Measurements from ENCODE around the gene SBNO1.

The SBNO1 gene

DNA sequence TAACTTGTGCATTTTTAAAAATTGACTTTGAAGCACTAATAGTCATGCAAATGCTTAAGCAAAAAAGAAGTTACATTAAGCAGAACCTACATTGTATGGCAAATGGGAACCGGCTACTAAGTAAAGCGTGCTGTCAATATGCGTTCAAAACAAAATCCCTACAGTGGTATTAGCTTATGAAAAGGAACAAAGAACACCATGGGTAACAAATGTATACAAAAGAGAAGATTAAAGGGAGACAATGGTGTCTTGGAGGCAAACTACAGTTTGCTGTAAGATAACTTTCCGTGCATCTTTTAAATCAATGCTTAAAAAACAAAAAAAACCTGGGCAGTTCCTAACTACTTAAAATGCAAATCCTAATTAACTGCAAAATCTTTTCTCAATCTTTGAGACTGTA lies 103.5 kb downstream of the SBNO1 start:
- peaks cover 0 to 18% of the 10 kb centered on the region in 2 donors for H3K9me3 ChIP-seq (replicated peaks in 1 of 2; ENCODE audit: control insufficient read depth in 2 of 2, insufficient read depth in 1 of 2, low read depth in 1 of 2, low read length in 2 of 2)
- no peak overlapping the region for H2BK120ac ChIP-seq (ENCODE audit: low read depth, low read length)
- H3K27ac ChIP-seq (replicated peaks; ENCODE audit: low read length): no peak overlapping the region
- no peak for DNase-seq (ENCODE audit: low spot score)
- H3K4me3 ChIP-seq (ENCODE audit: low read length in 2 of 2): no peak overlapping the region
- H3K4me1 ChIP-seq (ENCODE audit: control insufficient read depth in 2 of 2, insufficient read depth in 1 of 2, low read depth in 1 of 2, low read length in 2 of 2): no peaks in the 10 kb centered on the region
- WGBS, 2 donors (ENCODE audit: extremely low coverage in 2 of 2, insufficient read length in 2 of 2, insufficient replicate concordance in 1 of 2): no CpG with 5 or more reads among the region's 4 CpGs
- H3K23ac ChIP-seq (ENCODE audit: low read depth, low read length, poor library complexity): no peak overlapping the region
- H3K79me1 ChIP-seq (ENCODE audit: low read depth, low read length): peaks cover 5% of the 10 kb centered on the region
- no peak overlapping the region for H4K8ac ChIP-seq (ENCODE audit: low read depth, low read length)
- no peak overlapping the region for H2BK12ac ChIP-seq (ENCODE audit: low read length)
- H3K36me3 ChIP-seq (replicated peaks in 1 of 2; ENCODE audit: control insufficient read depth in 2 of 2, insufficient read depth in 2 of 2, low read length in 2 of 2): peaks cover 56 to 94% of the 10 kb centered on the region in 2 donors
- H3K27me3 ChIP-seq (ENCODE audit: control insufficient read depth in 3 of 3, insufficient read depth in 3 of 3, low read depth in 1 of 3, low read length in 3 of 3): no peaks in the 10 kb centered on the region
- H2AK5ac ChIP-seq (ENCODE audit: low read depth, low read length): no peak overlapping the region
- H3K4ac ChIP-seq (ENCODE audit: low read length): no peak overlapping the region
- no peak overlapping the region for H3K18ac ChIP-seq (ENCODE audit: low read length)
- no peak overlapping the region for H2AFZ ChIP-seq (ENCODE audit: low read length)
- no peak overlapping the region for H3K4me2 ChIP-seq (ENCODE audit: insufficient read depth, low read length, poor library complexity, severe bottlenecking)
- H3K14ac ChIP-seq (ENCODE audit: low read length): no peak overlapping the region
- H4K91ac ChIP-seq (ENCODE audit: low read depth, low read length, poor library complexity): no peak overlapping the region
- H3K9ac ChIP-seq (ENCODE audit: low read depth, low read length, poor library complexity): no peak overlapping the region
- no peak overlapping the region for H2BK15ac ChIP-seq (ENCODE audit: low read length)
- no peak overlapping the region for H2BK5ac ChIP-seq (ENCODE audit: low read length)

DNA sequence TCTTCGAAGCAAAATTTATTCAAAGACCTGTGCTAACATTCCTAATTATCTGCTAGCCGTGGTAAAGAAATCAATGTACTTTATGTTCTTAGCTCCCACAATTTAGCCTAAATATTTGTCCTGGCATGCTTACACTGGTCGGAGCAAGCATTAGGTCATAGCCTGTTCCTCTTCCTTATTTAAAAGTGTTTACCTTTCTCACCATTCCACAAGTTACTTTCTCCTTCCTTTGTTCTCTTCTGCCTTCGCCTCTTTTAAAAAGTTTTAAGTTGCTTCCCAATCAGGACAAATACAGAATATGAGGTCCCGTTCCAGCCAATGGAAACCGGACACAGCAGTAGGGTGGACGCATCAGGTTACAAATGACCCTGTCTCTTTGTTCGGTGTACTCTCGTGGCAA lies 104.6 kb downstream of the SBNO1 start:
- H4K91ac ChIP-seq (ENCODE audit: low read depth, low read length, poor library complexity): no peak overlapping the region
- H3K4me1 ChIP-seq (ENCODE audit: control insufficient read depth in 2 of 2, insufficient read depth in 1 of 2, low read depth in 1 of 2, low read length in 2 of 2): no peaks in the 10 kb centered on the region
- no peak overlapping the region for H2BK12ac ChIP-seq (ENCODE audit: low read length)
- no peak for DNase-seq (ENCODE audit: low spot score)
- no peak overlapping the region for H3K14ac ChIP-seq (ENCODE audit: low read length)
- no peak overlapping the region for H3K23ac ChIP-seq (ENCODE audit: low read depth, low read length, poor library complexity)
- peaks cover 1% of the 10 kb centered on the region for H3K79me1 ChIP-seq (ENCODE audit: low read depth, low read length)
- H3K27ac ChIP-seq (replicated peaks; ENCODE audit: low read length): no peak overlapping the region
- no peak overlapping the region for H3K4me2 ChIP-seq (ENCODE audit: insufficient read depth, low read length, poor library complexity, severe bottlenecking)
- H3K4ac ChIP-seq (ENCODE audit: low read length): no peak overlapping the region
- no peak overlapping the region for H3K4me3 ChIP-seq (ENCODE audit: low read length in 2 of 2)
- H2AFZ ChIP-seq (ENCODE audit: low read length): no peak overlapping the region
- no peaks in the 10 kb centered on the region for H3K27me3 ChIP-seq (ENCODE audit: control insufficient read depth in 3 of 3, insufficient read depth in 3 of 3, low read depth in 1 of 3, low read length in 3 of 3)
- no peak overlapping the region for H3K18ac ChIP-seq (ENCODE audit: low read length)
- no peak overlapping the region for H2BK15ac ChIP-seq (ENCODE audit: low read length)
- H4K8ac ChIP-seq (ENCODE audit: low read depth, low read length): no peak overlapping the region
- H2AK5ac ChIP-seq (ENCODE audit: low read depth, low read length): no peak overlapping the region
- no peak overlapping the region for H3K9ac ChIP-seq (ENCODE audit: low read depth, low read length, poor library complexity)
- H2BK120ac ChIP-seq (ENCODE audit: low read depth, low read length): no peak overlapping the region
- WGBS, 2 donors (ENCODE audit: extremely low coverage in 2 of 2, insufficient read length in 2 of 2, insufficient replicate concordance in 1 of 2): no CpG with 5 or more reads among the region's 9 CpGs
- H3K9me3 ChIP-seq (replicated peaks in 1 of 2; ENCODE audit: control insufficient read depth in 2 of 2, insufficient read depth in 1 of 2, low read depth in 1 of 2, low read length in 2 of 2): peaks cover 0 to 18% of the 10 kb centered on the region in 2 donors
- H3K36me3 ChIP-seq (replicated peaks in 1 of 2; ENCODE audit: control insufficient read depth in 2 of 2, insufficient read depth in 2 of 2, low read length in 2 of 2): peaks cover 52 to 92% of the 10 kb centered on the region in 2 donors
- H2BK5ac ChIP-seq (ENCODE audit: low read length): no peak overlapping the region

DNA sequence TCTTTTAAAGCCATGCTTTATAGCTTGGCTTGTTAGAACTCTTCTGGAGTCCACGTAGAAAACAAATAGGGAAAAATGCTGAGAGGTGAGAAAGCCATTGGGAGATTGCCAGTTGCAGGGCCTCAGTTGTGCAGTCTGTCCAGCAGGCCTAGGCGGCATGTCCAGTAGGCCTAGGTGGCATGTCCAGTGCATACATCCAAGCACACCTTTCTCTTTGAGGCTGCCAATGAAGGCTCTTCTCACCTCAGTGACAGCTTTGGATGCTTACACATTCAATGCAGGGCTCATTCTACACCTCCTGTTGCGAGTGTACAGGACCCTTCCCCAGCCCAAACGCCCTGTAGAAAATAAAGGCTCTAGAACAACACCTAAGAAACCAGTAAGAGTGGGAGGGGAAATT lies 106.1 kb downstream of the SBNO1 start:
- WGBS, 2 donors (ENCODE audit: extremely low coverage in 2 of 2, insufficient read length in 2 of 2, insufficient replicate concordance in 1 of 2): no CpG with 5 or more reads among the region's 4 CpGs

DNA sequence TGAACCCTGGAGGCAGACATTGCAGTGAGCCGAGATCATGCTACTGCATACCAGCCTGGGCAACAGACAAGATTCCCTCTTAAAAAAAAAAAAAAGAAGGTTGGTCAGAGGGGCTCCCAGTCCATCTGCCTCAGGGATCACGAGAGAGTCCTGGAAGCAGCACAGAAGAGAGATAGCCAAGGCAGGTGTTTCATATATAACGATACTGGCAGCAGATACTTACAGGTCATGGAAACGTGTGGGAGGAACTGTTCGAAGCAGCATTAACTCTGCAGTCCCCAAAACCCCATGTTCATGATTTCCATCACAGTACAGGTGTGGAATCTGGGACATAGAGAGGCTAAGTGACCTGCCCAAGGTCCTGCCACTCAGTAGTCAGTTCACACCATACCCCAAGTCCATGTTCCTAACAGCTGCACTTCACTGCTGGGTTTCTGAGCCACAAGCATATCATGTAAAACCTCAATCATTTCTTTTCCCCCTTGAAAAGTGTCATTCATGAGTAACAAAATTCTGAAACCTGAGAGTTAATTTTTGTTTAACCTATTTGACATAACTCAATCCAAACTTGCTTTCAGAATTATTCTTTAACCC lies 109.7 kb downstream of the SBNO1 start:
- Histone ChIP-seq H3K4ac (ENCODE audit: low read length) (no peak overlapping the region), H2AFZ (ENCODE audit: low read length) (no peak overlapping the region), H3K9ac (ENCODE audit: low read depth, low read length, poor library complexity) (no peak overlapping the region), H3K23ac (ENCODE audit: low read depth, low read length, poor library complexity) (no peak overlapping the region), H3K9me3 (replicated peaks in 1 of 2; ENCODE audit: control insufficient read depth in 2 of 2, insufficient read depth in 1 of 2, low read depth in 1 of 2, low read length in 2 of 2) (peaks cover 0 to under 1% of the 10 kb centered on the region in 2 donors), H2BK15ac (ENCODE audit: low read length) (no peak overlapping the region), H3K79me1 (ENCODE audit: low read depth, low read length) (peaks cover 3% of the 10 kb centered on the region), H2BK5ac (ENCODE audit: low read length) (no peak overlapping the region), H3K36me3 (replicated peaks in 1 of 2; ENCODE audit: control insufficient read depth in 2 of 2, insufficient read depth in 2 of 2, low read length in 2 of 2) (peaks cover 44 to 86% of the 10 kb centered on the region in 2 donors), H3K18ac (ENCODE audit: low read length) (no peak overlapping the region), H3K27me3 (ENCODE audit: control insufficient read depth in 3 of 3, insufficient read depth in 3 of 3, low read depth in 1 of 3, low read length in 3 of 3) (no peaks in the 10 kb centered on the region), H3K14ac (ENCODE audit: low read length) (no peak overlapping the region), H3K27ac (replicated peaks; ENCODE audit: low read length) (no peak overlapping the region), H2AK5ac (ENCODE audit: low read depth, low read length) (no peak overlapping the region), H2BK12ac (ENCODE audit: low read length) (no peak overlapping the region), H3K4me2 (ENCODE audit: insufficient read depth, low read length, poor library complexity, severe bottlenecking) (no peak overlapping the region), H4K8ac (ENCODE audit: low read depth, low read length) (no peak overlapping the region), H3K4me3 (ENCODE audit: low read length in 2 of 2) (no peak overlapping the region), H2BK120ac (ENCODE audit: low read depth, low read length) (no peak overlapping the region), H3K4me1 (ENCODE audit: control insufficient read depth in 2 of 2, insufficient read depth in 1 of 2, low read depth in 1 of 2, low read length in 2 of 2) (no peaks in the 10 kb centered on the region), H4K91ac (ENCODE audit: low read depth, low read length, poor library complexity) (no peak overlapping the region)
- DNase-seq (ENCODE audit: low spot score): no peak
- WGBS, 2 donors (ENCODE audit: extremely low coverage in 2 of 2, insufficient read length in 2 of 2, insufficient replicate concordance in 1 of 2): no CpG with 5 or more reads among the region's 5 CpGs

More for the DNA sequence above, 106.1 kb downstream of the SBNO1 start:
- Histone ChIP-seq H3K4me2 (ENCODE audit: insufficient read depth, low read length, poor library complexity, severe bottlenecking) (no peak overlapping the region), H3K79me1 (ENCODE audit: low read depth, low read length) (peaks cover 1% of the 10 kb centered on the region), H3K36me3 (replicated peaks in 1 of 2; ENCODE audit: control insufficient read depth in 2 of 2, insufficient read depth in 2 of 2, low read length in 2 of 2) (peaks cover 55 to 95% of the 10 kb centered on the region in 2 donors), H3K18ac (ENCODE audit: low read length) (no peak overlapping the region), H2BK120ac (ENCODE audit: low read depth, low read length) (no peak overlapping the region), H2AFZ (ENCODE audit: low read length) (no peak overlapping the region), H2BK5ac (ENCODE audit: low read length) (no peak overlapping the region), H3K9me3 (replicated peaks in 1 of 2; ENCODE audit: control insufficient read depth in 2 of 2, insufficient read depth in 1 of 2, low read depth in 1 of 2, low read length in 2 of 2) (peaks cover 0 to 18% of the 10 kb centered on the region in 2 donors), H3K4me1 (ENCODE audit: control insufficient read depth in 2 of 2, insufficient read depth in 1 of 2, low read depth in 1 of 2, low read length in 2 of 2) (no peaks in the 10 kb centered on the region), H2BK12ac (ENCODE audit: low read length) (no peak overlapping the region), H3K23ac (ENCODE audit: low read depth, low read length, poor library complexity) (no peak overlapping the region), H2AK5ac (ENCODE audit: low read depth, low read length) (no peak overlapping the region), H3K27me3 (ENCODE audit: control insufficient read depth in 3 of 3, insufficient read depth in 3 of 3, low read depth in 1 of 3, low read length in 3 of 3) (no peaks in the 10 kb centered on the region), H3K9ac (ENCODE audit: low read depth, low read length, poor library complexity) (no peak overlapping the region), H3K27ac (replicated peaks; ENCODE audit: low read length) (no peak overlapping the region), H3K14ac (ENCODE audit: low read length) (no peak overlapping the region), H4K8ac (ENCODE audit: low read depth, low read length) (no peak overlapping the region), H4K91ac (ENCODE audit: low read depth, low read length, poor library complexity) (no peak overlapping the region), H3K4ac (ENCODE audit: low read length) (no peak overlapping the region), H2BK15ac (ENCODE audit: low read length) (no peak overlapping the region), H3K4me3 (ENCODE audit: low read length in 2 of 2) (no peak overlapping the region)
- no peak for DNase-seq (ENCODE audit: low spot score)
